ENCODE data around the gene VSIG4. TPM values are rescaled to one million over a fixed set of nuclear protein-coding genes. Genes with fewer than 3 reads are reported as not detected.
A peak's percentile ranks its signal among the peaks of the same experiment; 100 is the strongest.

Gene VSIG4
- total and polyA plus RNA-seq, 8 donors, result 5.7 to 377 (median 11.7) TPM

DNA sequence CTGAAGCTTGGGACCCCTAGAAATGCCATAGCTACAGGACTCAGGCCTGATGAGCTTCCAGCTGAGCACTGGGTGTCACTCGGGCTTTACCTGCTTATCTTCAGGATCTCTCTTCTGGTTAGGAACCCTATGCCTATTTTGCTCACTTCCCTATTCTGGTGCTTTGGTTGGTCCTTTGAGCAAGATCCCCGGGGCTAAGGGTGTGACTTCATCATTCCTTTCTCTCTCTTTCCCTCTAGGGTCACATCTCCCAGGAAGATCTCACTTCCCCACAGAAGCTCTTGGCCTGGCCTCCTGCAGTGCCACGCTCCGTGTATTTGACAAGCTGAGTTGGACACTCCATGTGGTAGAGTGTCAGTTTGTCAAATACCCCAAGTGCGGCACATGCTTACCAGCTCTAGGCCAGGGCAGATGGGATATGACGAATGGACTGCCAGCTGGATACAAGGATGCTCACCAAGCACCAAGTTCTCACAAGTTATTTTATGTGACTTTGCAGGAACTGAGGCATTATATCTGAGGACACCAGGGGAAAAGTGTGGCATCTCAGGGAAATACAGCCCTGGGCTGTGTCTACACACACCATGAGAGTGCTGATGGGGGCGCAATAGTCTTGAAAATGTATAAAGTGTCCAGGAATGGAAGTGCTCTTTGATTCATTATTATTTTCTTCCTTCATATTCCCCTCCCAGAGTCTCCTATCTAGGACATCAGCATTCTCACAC is 21.1 kb downstream of the VSIG4 start:
- Histone ChIP-seq H3K9me3 (no peaks in the 10 kb centered on the region), H3K27ac (peak overlapping the region in 1 of 2 donors; percentile 87), H3K36me3 (no peaks in the 10 kb centered on the region), H3K27me3 (peaks cover 0 to 5% of the 10 kb centered on the region in 2 donors), H3K4me1 (peaks cover 0 to 19% of the 10 kb centered on the region in 2 donors), H3K4me3 (peak overlapping the region in 1 of 2 donors; percentile 41)
- no peak for DNase-seq
- TF ChIP-seq, protein P1, sequence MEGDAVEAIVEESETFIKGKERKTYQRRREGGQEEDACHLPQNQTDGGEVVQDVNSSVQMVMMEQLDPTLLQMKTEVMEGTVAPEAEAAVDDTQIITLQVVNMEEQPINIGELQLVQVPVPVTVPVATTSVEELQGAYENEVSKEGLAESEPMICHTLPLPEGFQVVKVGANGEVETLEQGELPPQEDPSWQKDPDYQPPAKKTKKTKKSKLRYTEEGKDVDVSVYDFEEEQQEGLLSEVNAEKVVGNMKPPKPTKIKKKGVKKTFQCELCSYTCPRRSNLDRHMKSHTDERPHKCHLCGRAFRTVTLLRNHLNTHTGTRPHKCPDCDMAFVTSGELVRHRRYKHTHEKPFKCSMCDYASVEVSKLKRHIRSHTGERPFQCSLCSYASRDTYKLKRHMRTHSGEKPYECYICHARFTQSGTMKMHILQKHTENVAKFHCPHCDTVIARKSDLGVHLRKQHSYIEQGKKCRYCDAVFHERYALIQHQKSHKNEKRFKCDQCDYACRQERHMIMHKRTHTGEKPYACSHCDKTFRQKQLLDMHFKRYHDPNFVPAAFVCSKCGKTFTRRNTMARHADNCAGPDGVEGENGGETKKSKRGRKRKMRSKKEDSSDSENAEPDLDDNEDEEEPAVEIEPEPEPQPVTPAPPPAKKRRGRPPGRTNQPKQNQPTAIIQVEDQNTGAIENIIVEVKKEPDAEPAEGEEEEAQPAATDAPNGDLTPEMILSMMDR (IDR thresholded peaks at IDR 0.05), result no peak
- ATAC-seq, result no peak
- intact Hi-C loops (cut with DNase I), result no loop called here

DNA sequence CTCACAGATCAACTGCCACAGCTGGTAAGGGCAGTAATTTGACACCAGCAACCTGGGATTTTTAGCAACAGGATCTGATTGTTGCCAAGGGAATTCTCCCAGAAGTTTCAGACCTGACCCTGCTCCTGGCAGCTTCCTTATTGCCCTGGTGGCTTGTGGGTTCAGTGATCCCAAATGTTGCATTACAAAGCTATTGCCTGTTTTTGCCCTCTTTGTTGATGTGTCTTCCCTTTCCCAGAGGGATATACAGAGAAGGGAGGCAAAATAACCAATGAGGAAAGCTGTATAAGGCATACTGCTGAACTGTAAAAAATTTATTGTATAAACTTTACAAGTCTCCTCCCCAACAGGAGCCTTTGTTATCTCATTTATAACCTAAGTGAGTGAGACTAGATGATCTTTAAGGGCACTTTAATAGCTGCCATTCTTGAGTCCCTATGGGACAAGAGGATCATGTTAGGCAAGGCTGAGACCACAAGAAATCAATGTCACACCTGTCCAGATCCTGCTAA is 22.2 kb downstream of the VSIG4 start:
- Histone ChIP-seq H3K36me3 (no peaks in the 10 kb centered on the region), H3K4me1 (peaks cover 0 to 19% of the 10 kb centered on the region in 2 donors), H3K4me3 (peak overlapping the region in 1 of 2 donors; percentile 41), H3K27me3 (peaks cover 0 to 5% of the 10 kb centered on the region in 2 donors), H3K27ac (peak overlapping the region in 1 of 2 donors; percentile 87), H3K9me3 (no peaks in the 10 kb centered on the region)
- DNase-seq (peak in 1 of 4 donors; percentile 8), ATAC-seq (no peak)
- TF ChIP-seq, protein P1 (IDR thresholded peaks at IDR 0.05), result no peak
- intact Hi-C loops (cut with DNase I), result no loop called here

DNA sequence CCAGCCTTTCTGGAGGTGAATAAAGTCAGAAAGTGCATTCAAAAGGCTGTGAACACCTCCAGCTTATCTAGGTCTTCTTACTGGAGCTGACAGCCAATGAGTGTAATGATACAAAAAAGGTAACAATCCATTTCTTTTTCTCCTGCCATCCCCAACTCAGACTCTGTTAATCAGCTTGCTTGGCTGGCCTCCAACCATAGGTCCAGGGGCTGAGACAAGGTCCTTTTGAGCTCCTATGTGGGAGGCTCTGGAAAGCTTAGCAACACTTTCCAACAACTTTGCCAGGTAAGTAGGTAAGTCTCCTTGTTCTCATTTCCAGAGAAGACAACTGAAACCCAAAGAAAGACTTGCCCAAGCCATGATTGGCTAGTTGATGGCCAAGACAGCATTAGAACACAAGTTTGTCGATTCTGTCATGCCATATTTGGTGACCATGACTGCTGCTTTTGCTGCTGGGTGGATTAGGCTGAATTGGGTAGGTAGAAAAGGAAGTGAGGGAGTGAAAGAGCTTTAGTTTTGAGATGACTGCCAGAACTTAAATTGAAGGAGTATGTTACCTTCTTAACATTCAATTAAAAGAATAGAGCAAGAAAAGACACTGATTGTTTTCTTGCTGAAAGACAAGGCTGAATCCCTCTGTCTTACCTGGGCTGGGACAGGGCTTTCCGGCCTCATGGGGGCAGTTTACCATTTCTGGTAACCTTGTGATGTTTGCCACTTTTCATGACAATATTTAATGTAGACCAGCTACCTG is 22.8 kb downstream of the VSIG4 start:
- intact Hi-C loops (cut with DNase I), result no loop called here
- TF ChIP-seq, protein P1 (IDR thresholded peaks at IDR 0.05), result no peak

DNA sequence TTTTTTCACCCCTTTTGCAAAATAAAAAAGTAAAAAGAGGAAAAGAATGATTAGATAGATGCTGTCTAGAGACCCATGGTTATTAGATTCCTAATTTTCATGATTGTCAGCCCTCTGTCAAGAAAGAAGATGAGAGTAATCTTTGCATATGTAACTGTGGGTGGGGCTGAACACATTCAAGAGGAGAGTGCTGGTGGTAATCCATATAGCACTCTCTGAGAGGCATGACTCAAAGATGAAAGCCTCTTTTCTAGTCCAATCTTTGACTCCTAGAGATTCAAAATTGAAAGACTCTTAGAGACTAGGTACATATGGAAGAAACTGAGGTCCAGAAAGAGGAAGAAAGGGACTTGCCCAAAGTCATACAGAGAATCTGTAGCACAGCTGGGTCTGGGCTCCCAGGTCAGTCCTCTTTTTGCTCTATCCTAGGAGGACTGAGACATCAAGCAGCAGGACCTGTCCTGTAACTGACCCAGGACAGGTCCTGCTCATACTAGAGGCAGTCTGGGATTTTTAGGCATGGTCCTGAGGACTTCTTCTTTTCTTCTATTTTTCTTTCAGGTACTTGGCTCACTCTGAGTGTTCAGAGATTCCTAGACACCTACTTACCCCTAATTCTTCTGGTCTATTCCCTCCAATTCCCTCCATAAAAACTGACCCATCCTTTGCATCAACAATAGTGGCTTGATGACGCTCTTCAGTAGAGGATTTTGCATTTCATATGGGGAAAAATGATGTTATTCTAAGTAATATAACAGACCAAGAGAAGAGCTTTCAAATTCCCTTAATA is 23.8 kb downstream of the VSIG4 start:
- DNase-seq, result no peak
- H3K36me3 ChIP-seq, result no peaks in the 10 kb centered on the region
- intact Hi-C loops (cut with DNase I), result no loop called here
- H3K27me3 ChIP-seq, result peaks cover 0 to 5% of the 10 kb centered on the region in 2 donors
- peaks cover 0 to 11% of the 10 kb centered on the region in 2 donors for H3K4me1 ChIP-seq
- peak overlapping the region in 1 of 2 donors; percentile 41 for H3K4me3 ChIP-seq
- H3K9me3 ChIP-seq, result no peaks in the 10 kb centered on the region
- TF ChIP-seq, protein P1 (IDR thresholded peaks at IDR 0.05), result no peak
- no peak for ATAC-seq
- H3K27ac ChIP-seq, result peak overlapping the region in 1 of 2 donors; percentile 87

More for the DNA sequence above, 22.8 kb downstream of the VSIG4 start:
- Histone ChIP-seq H3K4me1 (peaks cover 0 to 19% of the 10 kb centered on the region in 2 donors), H3K36me3 (no peaks in the 10 kb centered on the region), H3K27ac (peak overlapping the region; percentile 17 to 87), H3K27me3 (peaks cover 0 to 5% of the 10 kb centered on the region in 2 donors), H3K9me3 (no peaks in the 10 kb centered on the region), H3K4me3 (peak overlapping the region in 1 of 2 donors; percentile 41)
- DNase-seq (no peak), ATAC-seq (no peak)
